HG02981 (cell line): ENCODE data around the gene TANGO2.

Experiments used
- ATAC-seq: cut with Tn5 transposase; IDR thresholded peaks from one replicate; pipeline ENCODE4 v1.9.1; 2021; ENCODE audit warnings: mild to moderate bottlenecking, moderate library complexity; ENCODE audit not compliant: unreplicated experiment

The TANGO2 gene

DNA sequence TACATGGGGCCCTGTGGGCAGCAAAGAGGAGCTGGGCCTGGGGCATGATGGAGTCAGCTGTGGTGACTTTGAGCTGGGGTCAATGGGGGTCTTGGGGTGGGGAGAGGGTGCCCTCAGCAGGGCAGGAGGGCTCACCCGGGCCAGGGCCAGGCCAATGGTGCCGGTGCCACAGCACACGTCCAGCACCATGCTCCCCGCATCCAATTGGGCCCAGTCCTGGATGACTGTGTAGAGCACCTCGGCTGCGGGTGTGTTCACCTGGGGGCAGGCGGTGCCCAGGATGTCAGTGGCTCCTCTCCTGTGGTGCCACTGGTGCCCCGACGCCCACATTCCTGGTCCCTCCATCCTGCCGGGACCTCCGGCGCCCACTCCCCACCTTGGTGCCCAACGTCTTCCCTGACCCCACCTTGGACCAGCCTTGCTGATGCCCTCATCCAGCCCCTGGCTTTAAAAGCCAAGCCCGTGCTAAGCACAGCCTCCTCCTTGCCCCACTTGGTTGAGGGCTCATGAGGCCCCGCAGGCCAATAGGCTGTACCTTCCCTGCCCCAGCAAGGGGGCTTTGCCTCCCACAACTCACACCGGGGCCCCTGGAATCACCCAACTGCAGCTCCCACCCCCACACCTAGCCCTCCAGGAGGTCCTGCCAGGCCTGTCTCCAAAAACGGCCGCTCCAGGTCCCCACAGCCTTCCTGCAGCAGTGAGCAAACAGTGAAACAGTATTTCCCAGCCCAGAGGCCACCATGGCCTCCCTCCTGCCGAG lies 92.8 kb downstream of the TANGO2 start:
- no peak for ATAC-seq

DNA sequence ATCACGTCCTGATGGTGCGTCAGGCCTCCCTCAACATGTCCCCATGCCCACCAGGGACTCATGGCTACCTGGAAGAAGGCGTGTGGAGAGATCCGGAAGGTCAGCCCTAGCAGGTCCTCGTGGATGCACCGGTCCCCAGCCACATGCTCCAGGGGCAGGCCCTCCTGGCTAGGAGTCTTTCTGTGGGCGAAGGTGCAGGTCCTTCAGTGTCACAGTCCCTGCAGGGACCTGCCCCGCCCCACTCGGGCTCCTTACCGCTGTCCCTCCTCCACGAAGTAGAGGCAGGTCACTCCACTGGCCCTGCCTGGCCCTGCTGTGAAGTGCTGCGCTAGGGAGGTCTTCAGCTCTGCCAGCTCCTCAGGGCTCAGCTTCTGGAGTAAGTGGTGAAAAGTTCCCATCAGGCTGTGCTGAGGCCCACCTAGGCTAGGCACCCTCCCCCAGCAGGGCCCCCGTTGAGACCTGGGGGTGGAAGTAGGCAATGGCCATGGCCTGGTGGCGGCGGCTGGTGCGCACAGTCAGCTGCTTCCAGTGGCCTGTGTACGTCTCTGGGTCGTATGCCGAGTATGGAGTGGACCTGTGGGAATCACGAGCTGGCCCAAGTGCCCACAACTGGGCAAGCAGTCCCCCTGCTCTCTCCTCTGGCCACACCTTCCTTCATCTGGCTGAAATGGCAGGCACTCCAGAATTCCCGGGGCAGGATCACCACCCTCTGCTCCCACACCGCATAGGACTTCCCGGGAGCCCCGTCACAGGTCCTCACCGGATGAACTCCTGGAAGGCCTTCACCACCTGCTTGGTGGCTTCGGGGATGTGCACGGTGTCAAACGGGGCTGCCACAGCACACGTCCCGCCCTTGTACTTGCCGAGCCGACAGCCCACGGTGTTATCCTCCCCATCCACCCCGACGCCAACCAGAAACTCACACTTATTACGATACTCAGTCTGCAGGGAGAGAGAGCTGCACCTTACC lies 93.9 kb downstream of the TANGO2 start:
- ATAC-seq = no peak

DNA sequence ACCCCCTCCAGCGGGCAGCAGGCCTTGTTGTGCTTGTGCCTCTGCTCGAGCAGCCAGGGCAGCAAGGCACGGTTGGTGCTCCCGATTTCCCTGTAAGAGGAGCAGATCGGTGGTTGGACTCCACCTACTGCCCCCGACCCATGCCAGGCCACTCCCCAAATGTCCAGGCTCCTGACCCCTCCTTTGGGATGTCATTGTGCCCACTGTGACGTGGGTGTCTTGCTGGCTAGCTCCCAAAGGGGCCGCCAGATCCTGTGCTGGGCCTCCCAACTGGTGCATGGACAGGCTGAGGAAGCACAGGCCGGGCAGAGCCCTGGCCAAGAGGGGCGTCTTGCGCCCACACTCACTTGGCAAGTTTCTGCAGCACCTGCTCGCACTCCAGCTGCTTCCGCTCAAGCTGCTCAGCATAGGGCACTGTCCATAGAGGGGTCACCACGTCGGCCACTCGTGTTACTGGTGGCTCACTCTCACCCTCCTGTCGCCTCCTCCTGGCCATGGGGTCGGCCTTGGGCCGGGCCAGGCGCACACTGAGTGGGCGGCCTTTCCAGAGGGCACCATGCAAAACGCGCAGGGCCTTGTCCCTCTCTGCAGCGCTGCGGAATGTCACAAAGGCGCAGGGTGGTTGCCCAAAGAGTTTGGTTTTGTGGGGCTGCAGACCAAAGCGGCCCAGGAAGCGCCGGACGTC lies 94.9 kb downstream of the TANGO2 start, which contains the start of gene RANBP1:
Gene RANBP1, plus strand, starts transcription at position 414 of the 685 bp plus-strand sequence. Its CDS starts 81 bp downstream, at position 495.
- ATAC-seq = no peak

DNA sequence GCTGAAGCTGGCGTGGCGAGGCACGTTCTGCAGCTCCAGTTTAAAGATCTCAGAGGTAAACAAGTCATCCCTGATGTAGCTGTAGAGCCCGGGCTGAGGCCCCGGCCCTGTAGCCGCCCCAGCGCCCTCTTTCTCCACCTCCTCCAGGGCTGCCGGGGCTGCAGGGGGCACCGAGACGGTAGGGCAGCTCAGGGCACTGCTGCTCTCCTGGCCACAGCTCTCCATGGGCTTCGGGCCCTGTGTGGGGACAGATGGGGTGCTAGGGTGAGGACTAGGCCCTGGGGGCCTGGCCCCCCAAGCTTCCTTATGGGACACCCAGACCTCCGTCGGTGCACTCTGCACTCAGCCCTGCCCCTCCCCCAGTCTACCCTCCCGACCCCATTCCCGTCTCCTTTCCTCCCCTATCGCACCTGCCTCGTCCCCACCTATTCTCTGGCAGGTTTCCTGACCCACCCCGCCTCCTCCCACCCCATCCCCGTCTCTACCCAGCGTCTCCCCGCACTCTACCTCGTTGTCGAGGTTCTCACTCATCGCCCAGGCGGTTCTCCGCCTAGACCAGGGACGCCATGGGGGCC lies 95.6 kb downstream of the TANGO2 start:
- ATAC-seq = no peak
